ENCODE results near the gene SAP30L. TPM values are rescaled to one million over a fixed set of nuclear protein-coding genes. Genes with fewer than 3 reads are reported as not detected.

SAP30L gene
- total RNA-seq, 1 experiment from 2014 or later = 45.9 TPM

GRCh38 chr5:154501566-154501965 lies 55.8 kb downstream of the SAP30L start:
- Mint-ChIP-seq H3K9me3 (ENCODE audit: unreplicated experiment) (no peaks in the 10 kb centered on the region), H3K4me1 (ENCODE audit: insufficient read depth, unreplicated experiment) (no peaks in the 10 kb centered on the region), H3K4me3 (ENCODE audit: unreplicated experiment) (no peak overlapping the region), H3K27ac (ENCODE audit: low read depth, unreplicated experiment) (no peak overlapping the region), H3K36me3 (ENCODE audit: insufficient read depth, unreplicated experiment) (no peaks in the 10 kb centered on the region), H3K27me3 (ENCODE audit: insufficient read depth, unreplicated experiment) (peaks cover 25% of the 10 kb centered on the region)
- BruUV-seq (replicated peaks) = no TSS peak
- CTCF ChIA-PET = interaction anchor here (0.5 to 19.8 kb wide), 6 partner anchors 10 to 527 kb away, joined by 3 to 207 read pairs (median 6); no protein-coding TSS in a partner anchor
- intact Hi-C loops (cut with micrococcal nuclease) = no loop called here
- no peak for DNase-seq (ENCODE audit: unreplicated experiment)
- TF ChIP-seq CTCF (IDR thresholded peaks at IDR 0.05; ENCODE audit: unreplicated experiment) = no peak
- POLR2A ChIA-PET = interaction anchor here (0.7 to 1.7 kb wide), 2 partner anchors 8 to 10 kb away, joined by 3 to 6 read pairs; no protein-coding TSS in a partner anchor

- no TSS peak for BruUV-seq (replicated peaks)
- CTCF ChIA-PET = interaction anchor here (0.5 to 19.8 kb wide), 5 partner anchors 10 to 318 kb away, joined by 3 to 207 read pairs (median 3); no protein-coding TSS in a partner anchor
These were observed 56.4 kb downstream of the SAP30L start for GRCh38 chr5:154502180-154502579.

GRCh38 chr5:154503698-154504039 lies 57.9 kb downstream of the SAP30L start:
- Mint-ChIP-seq H3K9me3 (ENCODE audit: unreplicated experiment) (no peaks in the 10 kb centered on the region), H3K4me3 (ENCODE audit: unreplicated experiment) (no peak overlapping the region), H3K36me3 (ENCODE audit: insufficient read depth, unreplicated experiment) (no peaks in the 10 kb centered on the region), H3K27ac (ENCODE audit: low read depth, unreplicated experiment) (no peak overlapping the region), H3K27me3 (ENCODE audit: insufficient read depth, unreplicated experiment) (peaks cover 40% of the 10 kb centered on the region), H3K4me1 (ENCODE audit: insufficient read depth, unreplicated experiment) (no peaks in the 10 kb centered on the region)
- no peak for DNase-seq (ENCODE audit: unreplicated experiment)
- CTCF ChIA-PET = interaction anchor here (0.7 to 19.8 kb wide), 5 partner anchors 9 to 94 kb away, joined by 3 to 207 read pairs (median 3); no protein-coding TSS in a partner anchor
- BruUV-seq (replicated peaks) = no TSS peak
- intact Hi-C loops (cut with micrococcal nuclease) = no loop called here
- TF ChIP-seq CTCF (IDR thresholded peaks at IDR 0.05; ENCODE audit: unreplicated experiment) = no peak
- POLR2A ChIA-PET = interaction anchor here (0.7 kb wide), 1 partner anchor 25 kb away, joined by 3 read pairs; no protein-coding TSS in a partner anchor

More at GRCh38 chr5:154502180-154502579, 56.4 kb downstream of the SAP30L start:
- POLR2A ChIA-PET = interaction anchor here (0.7 kb wide), 2 partner anchors 8 to 21 kb away, joined by 3 read pairs; no protein-coding TSS in a partner anchor
- no peak for TF ChIP-seq CTCF (IDR thresholded peaks at IDR 0.05; ENCODE audit: unreplicated experiment)
- Mint-ChIP-seq H3K4me1 (ENCODE audit: insufficient read depth, unreplicated experiment) (no peaks in the 10 kb centered on the region), H3K36me3 (ENCODE audit: insufficient read depth, unreplicated experiment) (no peaks in the 10 kb centered on the region), H3K9me3 (ENCODE audit: unreplicated experiment) (no peaks in the 10 kb centered on the region), H3K27ac (ENCODE audit: low read depth, unreplicated experiment) (no peak overlapping the region), H3K27me3 (ENCODE audit: insufficient read depth, unreplicated experiment) (peaks cover 28% of the 10 kb centered on the region), H3K4me3 (ENCODE audit: unreplicated experiment) (no peak overlapping the region)
- no peak for DNase-seq (ENCODE audit: unreplicated experiment)
- intact Hi-C loops (cut with micrococcal nuclease) = no loop called here

GRCh38 chr5:154505567-154505966 lies 59.8 kb downstream of the SAP30L start:
- ChIA-PET CTCF (interaction anchor here (0.7 to 19.8 kb wide), 7 partner anchors 12 to 311 kb away, joined by 3 to 207 read pairs (median 3); no protein-coding TSS in a partner anchor), POLR2A (interaction anchor here (1.3 kb wide), 1 partner anchor 15 kb away, joined by 3 read pairs; no protein-coding TSS in a partner anchor)
- Mint-ChIP-seq H3K4me1 (ENCODE audit: insufficient read depth, unreplicated experiment) (no peaks in the 10 kb centered on the region), H3K27me3 (ENCODE audit: insufficient read depth, unreplicated experiment) (peaks cover 54% of the 10 kb centered on the region), H3K27ac (ENCODE audit: low read depth, unreplicated experiment) (no peak overlapping the region), H3K36me3 (ENCODE audit: insufficient read depth, unreplicated experiment) (no peaks in the 10 kb centered on the region), H3K4me3 (ENCODE audit: unreplicated experiment) (no peak overlapping the region), H3K9me3 (ENCODE audit: unreplicated experiment) (no peaks in the 10 kb centered on the region)
- no peak for TF ChIP-seq CTCF (IDR thresholded peaks at IDR 0.05; ENCODE audit: unreplicated experiment)
- no peak for DNase-seq (ENCODE audit: unreplicated experiment)
- no TSS peak for BruUV-seq (replicated peaks)
- intact Hi-C loops (cut with micrococcal nuclease) = no loop called here
